ENCODE results near the gene SYTL1.
"Not testable (repeated sequence)": the region's sequence is repeated elsewhere in the genome, so short reads cannot be mapped to it uniquely, and the experiment has no call there.

SYTL1 gene

DNA sequence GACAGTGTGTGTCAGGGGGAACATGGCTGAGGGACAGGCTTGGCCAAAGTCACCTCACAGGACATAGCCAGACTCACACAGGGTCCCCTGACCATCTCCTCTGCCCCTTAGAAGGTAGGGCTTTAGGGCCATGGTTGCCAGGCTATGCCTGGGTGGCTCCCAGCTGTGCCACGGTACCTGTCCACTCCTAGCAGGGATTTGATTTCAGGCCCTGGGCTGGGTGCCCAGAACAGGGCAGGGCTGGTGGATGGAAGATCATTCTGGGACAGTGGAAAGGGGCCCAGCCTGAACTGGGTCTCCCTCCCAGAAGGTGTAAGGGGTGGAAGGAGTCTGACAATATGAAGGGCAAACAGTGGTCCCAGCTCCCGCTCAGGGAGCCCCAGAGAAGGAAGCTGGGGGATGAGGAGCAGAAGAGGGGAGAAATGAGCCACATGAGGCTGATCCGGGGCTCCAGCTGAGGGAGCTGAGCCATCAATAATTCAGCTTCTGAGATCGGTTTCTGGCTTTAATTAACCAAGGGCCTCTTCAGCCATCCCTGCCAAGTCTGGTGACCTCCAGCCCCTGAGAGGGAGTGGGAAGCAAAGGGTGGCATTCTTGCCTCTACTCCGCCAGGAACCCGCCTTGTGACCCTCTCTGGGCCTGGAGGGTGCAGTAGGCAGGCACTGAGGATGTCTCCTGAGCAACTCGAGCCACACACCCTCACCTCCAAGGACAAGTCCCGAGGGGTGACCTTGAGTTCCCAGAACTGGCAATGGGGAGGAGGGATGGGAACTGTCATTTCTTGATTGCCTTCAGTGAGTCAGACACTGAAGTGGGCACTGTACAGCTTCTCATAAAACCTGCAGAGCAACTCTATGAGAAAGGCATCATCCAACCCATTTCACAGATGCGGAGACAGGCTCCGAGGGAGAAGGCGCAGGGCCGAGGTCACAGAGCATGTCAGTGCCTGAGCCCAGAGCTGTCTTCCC, 39.2 kb downstream of the SYTL1 start:
- Histone ChIP-seq H3K36me3 (ENCODE audit: control insufficient read depth in 5 of 5, insufficient read depth in 5 of 5, low read length in 5 of 5) (no peaks in the 10 kb centered on the region), H3K9ac (ENCODE audit: low read length in 5 of 5) (peak overlapping the region in 1 of 5 donors; percentile 16), H3K27me3 (ENCODE audit: control insufficient read depth in 5 of 5, insufficient read depth in 4 of 5, low read length in 5 of 5) (peaks cover 0 to 9% (median 0%) of the 10 kb centered on the region in 5 donors), H3K4me3 (ENCODE audit: low read depth in 1 of 5, low read length in 5 of 5) (no peak overlapping the region), H3K9me3 (ENCODE audit: control insufficient read depth in 5 of 5, low read length in 5 of 5) (no peaks in the 10 kb centered on the region), H3K4me1 (ENCODE audit: control insufficient read depth in 5 of 5, insufficient read depth in 5 of 5, low read length in 5 of 5) (peaks cover 0 to 14% (median 0%) of the 10 kb centered on the region in 5 donors), H3K27ac (ENCODE audit: low read depth, low read length) (no peak overlapping the region)

DNA sequence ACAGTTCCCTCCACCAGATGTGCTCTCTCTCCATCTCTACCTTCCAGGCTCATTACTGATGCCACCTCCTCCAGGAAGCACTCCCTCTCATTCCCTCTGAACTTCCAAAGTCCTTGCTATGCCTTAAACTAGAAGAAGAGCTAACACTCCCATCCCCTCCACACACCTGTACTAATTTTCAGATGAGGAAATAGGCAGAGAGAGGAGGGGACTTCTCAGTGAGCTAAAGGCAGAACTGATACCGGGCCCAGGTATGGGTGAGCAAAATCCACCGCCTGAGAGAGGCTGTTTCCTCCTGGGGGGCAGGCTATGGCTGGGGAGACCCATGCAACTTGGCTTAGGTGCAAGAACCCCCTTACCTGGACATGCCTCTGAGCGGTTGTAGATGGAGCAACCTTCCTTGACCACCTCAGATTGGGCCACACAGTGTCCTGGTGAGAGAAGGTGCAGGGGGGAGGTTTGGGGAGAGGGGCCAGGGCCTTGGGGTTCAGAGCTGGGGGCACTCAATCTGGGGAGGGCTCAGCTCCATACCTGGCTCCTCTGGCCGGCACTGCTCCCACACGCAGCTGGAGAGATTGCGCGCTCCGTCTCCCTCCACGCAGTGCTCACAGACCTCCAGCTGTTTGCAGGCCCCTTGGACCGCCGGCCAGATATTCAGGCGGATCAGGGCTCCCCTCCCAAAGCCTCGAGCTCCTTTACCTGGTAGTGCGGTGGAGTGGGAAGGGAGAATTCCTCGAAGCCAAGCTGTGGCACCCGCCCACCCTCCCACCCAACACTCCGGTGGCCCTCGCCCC, 40.3 kb downstream of the SYTL1 start:
- no peak overlapping the region for H3K9ac ChIP-seq (ENCODE audit: low read length in 5 of 5)
- peaks cover 0 to 8% (median 0%) of the 10 kb centered on the region in 5 donors for H3K4me1 ChIP-seq (ENCODE audit: control insufficient read depth in 5 of 5, insufficient read depth in 5 of 5, low read length in 5 of 5)
- no peak overlapping the region for H3K27ac ChIP-seq (ENCODE audit: low read depth, low read length)
- H3K4me3 ChIP-seq (ENCODE audit: low read depth in 1 of 5, low read length in 5 of 5), result no peak overlapping the region
- no peaks in the 10 kb centered on the region for H3K36me3 ChIP-seq (ENCODE audit: control insufficient read depth in 5 of 5, insufficient read depth in 5 of 5, low read length in 5 of 5)
- peaks cover 0 to 9% (median 0%) of the 10 kb centered on the region in 5 donors for H3K27me3 ChIP-seq (ENCODE audit: control insufficient read depth in 5 of 5, insufficient read depth in 4 of 5, low read length in 5 of 5)
- no peaks in the 10 kb centered on the region for H3K9me3 ChIP-seq (ENCODE audit: control insufficient read depth in 5 of 5, low read length in 5 of 5)

- H3K9me3 ChIP-seq (ENCODE audit: control insufficient read depth in 5 of 5, low read length in 5 of 5), result no peaks in the 10 kb centered on the region
- H3K4me1 ChIP-seq (ENCODE audit: control insufficient read depth in 5 of 5, insufficient read depth in 5 of 5, low read length in 5 of 5), result peaks cover 0 to 3% (median 0%) of the 10 kb centered on the region in 5 donors
- no peak within 1 kb of the TSS for H3K27ac ChIP-seq (ENCODE audit: low read depth, low read length)
- peaks cover 0 to 9% (median 0%) of the 10 kb centered on the region in 5 donors for H3K27me3 ChIP-seq (ENCODE audit: control insufficient read depth in 5 of 5, insufficient read depth in 4 of 5, low read length in 5 of 5)
- no peak within 1 kb of the TSS for H3K9ac ChIP-seq (ENCODE audit: low read length in 5 of 5)
- no peaks in the 10 kb centered on the region for H3K36me3 ChIP-seq (ENCODE audit: control insufficient read depth in 5 of 5, insufficient read depth in 5 of 5, low read length in 5 of 5)
- no peak within 1 kb of the TSS for H3K4me3 ChIP-seq (ENCODE audit: low read depth in 1 of 5, low read length in 5 of 5)
These were observed 41.3 kb downstream of the SYTL1 start, which contains the start of gene CD164L2 for GRCh38 chr1:27383039-27383605. CD164L2 (minus strand) TSS chr1:27383333; CDS start chr1:27383239, 94 bp downstream.

GRCh38 chr1:27383661-27384060, 41.8 kb downstream of the SYTL1 start:
- no peak overlapping the region for H3K27ac ChIP-seq (ENCODE audit: low read depth, low read length)
- H3K9ac ChIP-seq (ENCODE audit: low read length in 5 of 5), result no peak overlapping the region
- H3K27me3 ChIP-seq (ENCODE audit: control insufficient read depth in 5 of 5, insufficient read depth in 4 of 5, low read length in 5 of 5), result peaks cover 0 to 9% (median 0%) of the 10 kb centered on the region in 5 donors
- H3K36me3 ChIP-seq (ENCODE audit: control insufficient read depth in 5 of 5, insufficient read depth in 5 of 5, low read length in 5 of 5), result no peaks in the 10 kb centered on the region
- no peaks in the 10 kb centered on the region for H3K9me3 ChIP-seq (ENCODE audit: control insufficient read depth in 5 of 5, low read length in 5 of 5)
- H3K4me3 ChIP-seq (ENCODE audit: low read depth in 1 of 5, low read length in 5 of 5), result no peak overlapping the region
- H3K4me1 ChIP-seq (ENCODE audit: control insufficient read depth in 5 of 5, insufficient read depth in 5 of 5, low read length in 5 of 5), result peaks cover 0 to 9% (median 0%) of the 10 kb centered on the region in 5 donors

DNA sequence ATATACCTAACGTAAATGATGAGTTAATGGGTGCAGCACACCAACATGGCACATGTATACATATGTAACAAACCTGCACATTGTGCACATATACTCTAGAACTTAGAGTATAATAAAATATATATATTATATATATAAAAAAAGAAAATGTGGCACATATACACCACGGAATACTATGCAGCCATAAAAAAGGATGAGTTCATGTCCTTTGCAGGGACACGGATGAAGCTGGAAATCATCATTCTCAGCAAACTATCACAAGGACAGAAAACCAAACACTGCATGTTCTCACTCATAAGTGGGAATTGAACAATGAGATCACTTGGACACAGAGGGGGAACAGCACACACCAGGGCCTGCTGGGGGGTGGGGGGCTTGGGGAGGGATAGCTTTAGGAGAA, 43.0 kb downstream of the SYTL1 start:
- not testable (repeated sequence) for H3K27ac ChIP-seq (ENCODE audit: low read depth, low read length); H3K9me3 ChIP-seq (ENCODE audit: control insufficient read depth in 5 of 5, low read length in 5 of 5); H3K27me3 ChIP-seq (ENCODE audit: control insufficient read depth in 5 of 5, insufficient read depth in 4 of 5, low read length in 5 of 5); H3K9ac ChIP-seq (ENCODE audit: low read length in 5 of 5); H3K4me3 ChIP-seq (ENCODE audit: low read depth in 1 of 5, low read length in 5 of 5); H3K36me3 ChIP-seq (ENCODE audit: control insufficient read depth in 5 of 5, insufficient read depth in 5 of 5, low read length in 5 of 5)
- peaks cover 0 to 14% (median 0%) of the 10 kb centered on the region in 5 donors for H3K4me1 ChIP-seq (ENCODE audit: control insufficient read depth in 5 of 5, insufficient read depth in 5 of 5, low read length in 5 of 5)

GRCh38 chr1:27388337-27389005, 46.6 kb downstream of the SYTL1 start:
- H3K36me3 ChIP-seq (ENCODE audit: control insufficient read depth in 5 of 5, insufficient read depth in 5 of 5, low read length in 5 of 5), result no peaks in the 10 kb centered on the region
- H3K27ac ChIP-seq (ENCODE audit: low read depth, low read length), result no peak overlapping the region
- H3K27me3 ChIP-seq (ENCODE audit: control insufficient read depth in 5 of 5, insufficient read depth in 4 of 5, low read length in 5 of 5), result peaks cover 0 to 4% (median 0%) of the 10 kb centered on the region in 5 donors
- peak overlapping the region in 1 of 5 donors; percentile 33 for H3K9ac ChIP-seq (ENCODE audit: low read length in 5 of 5)
- H3K9me3 ChIP-seq (ENCODE audit: control insufficient read depth in 5 of 5, low read length in 5 of 5), result no peaks in the 10 kb centered on the region
- no peak overlapping the region for H3K4me3 ChIP-seq (ENCODE audit: low read depth in 1 of 5, low read length in 5 of 5)
- H3K4me1 ChIP-seq (ENCODE audit: control insufficient read depth in 5 of 5, insufficient read depth in 5 of 5, low read length in 5 of 5), result peaks cover 4 to 39% (median 16%) of the 10 kb centered on the region in 5 donors

DNA sequence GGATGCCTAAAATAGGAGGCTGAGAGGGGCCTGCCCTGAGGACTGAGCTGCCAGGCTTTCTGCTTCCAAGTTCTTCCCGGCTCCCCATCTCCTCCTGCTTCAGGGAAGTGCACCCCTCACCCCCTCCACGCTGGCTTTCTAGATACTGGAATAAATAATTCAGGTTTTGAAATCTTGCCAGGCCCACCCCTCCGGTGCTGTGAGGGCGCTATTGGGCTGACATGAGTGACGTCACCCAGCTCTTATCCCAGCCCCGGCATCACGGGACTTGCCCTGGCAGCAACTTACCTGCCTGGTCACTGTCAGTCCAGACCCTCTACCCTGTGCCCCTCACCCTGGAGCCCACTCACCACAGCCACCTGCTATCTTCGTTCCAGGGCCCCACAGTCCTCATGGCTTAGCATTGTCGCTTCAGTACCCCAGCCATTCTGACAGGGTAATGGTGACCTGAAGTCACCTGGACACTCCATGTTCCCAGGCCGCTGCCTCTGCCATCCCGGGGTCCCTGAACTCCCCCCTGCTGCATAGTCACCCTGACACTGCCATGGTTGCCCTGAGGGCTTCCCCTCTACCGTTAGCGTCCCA, 49.8 kb downstream of the SYTL1 start:
- Histone ChIP-seq H3K36me3 (ENCODE audit: control insufficient read depth in 5 of 5, insufficient read depth in 5 of 5, low read length in 5 of 5) (no peaks in the 10 kb centered on the region), H3K27ac (ENCODE audit: low read depth, low read length) (no peak overlapping the region), H3K9me3 (ENCODE audit: control insufficient read depth in 5 of 5, low read length in 5 of 5) (no peaks in the 10 kb centered on the region), H3K4me3 (ENCODE audit: low read depth in 1 of 5, low read length in 5 of 5) (peak overlapping the region; percentile 42 to 61 (median 54)), H3K9ac (ENCODE audit: low read length in 5 of 5) (peak overlapping the region in 4 of 5 donors; percentile 1 to 58 (median 16)), H3K4me1 (ENCODE audit: control insufficient read depth in 5 of 5, insufficient read depth in 5 of 5, low read length in 5 of 5) (peaks cover 4 to 48% (median 20%) of the 10 kb centered on the region in 5 donors), H3K27me3 (ENCODE audit: control insufficient read depth in 5 of 5, insufficient read depth in 4 of 5, low read length in 5 of 5) (peaks cover 0 to 4% (median 0%) of the 10 kb centered on the region in 5 donors)

DNA sequence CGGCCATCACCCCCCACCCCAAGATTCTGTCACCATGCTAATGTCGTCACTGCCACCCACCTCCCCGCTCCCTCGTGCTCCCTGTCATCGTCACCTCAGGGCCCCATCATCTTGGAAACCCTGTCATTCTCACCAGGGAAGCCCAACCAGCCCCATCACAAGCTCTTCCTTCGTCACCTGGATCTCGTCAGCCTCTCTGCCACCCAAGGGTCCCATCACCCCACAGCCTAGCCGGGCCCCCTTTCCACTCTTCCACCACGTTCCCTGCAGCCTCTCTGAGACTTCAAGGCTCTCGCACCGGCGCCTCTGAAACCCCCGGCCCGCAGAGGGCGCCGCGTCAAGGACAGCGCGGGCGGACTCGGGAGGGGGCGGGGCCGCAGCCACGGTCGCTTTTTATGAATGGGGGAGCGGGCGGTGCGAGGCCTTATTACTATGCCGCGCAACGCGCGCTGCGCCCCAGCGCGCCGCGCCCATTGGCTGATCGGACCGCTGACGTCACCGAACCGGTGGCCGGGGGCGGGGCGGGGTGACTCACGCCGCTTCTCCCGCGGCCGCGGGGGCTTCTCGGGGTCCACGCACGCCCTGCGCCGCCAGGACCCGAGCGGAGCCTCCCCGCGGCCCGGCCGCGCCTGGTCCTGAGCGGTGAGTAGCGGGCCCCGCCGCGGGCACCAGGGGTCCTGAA, 50.4 kb downstream of the SYTL1 start, which contains the start of gene GPR3:
GPR3 (plus strand) TSS at position 527 of the 682 bp plus-strand sequence. CDS start 1,177 bp downstream, outside the sequence.
- peaks cover 0 to 4% (median 0%) of the 10 kb centered on the region in 5 donors for H3K27me3 ChIP-seq (ENCODE audit: control insufficient read depth in 5 of 5, insufficient read depth in 4 of 5, low read length in 5 of 5)
- H3K27ac ChIP-seq (ENCODE audit: low read depth, low read length), result no peak within 1 kb of the TSS
- H3K4me1 ChIP-seq (ENCODE audit: control insufficient read depth in 5 of 5, insufficient read depth in 5 of 5, low read length in 5 of 5), result peaks cover 4 to 52% (median 24%) of the 10 kb centered on the region in 5 donors
- peak within 1 kb of the TSS; percentile 42 to 61 (median 57) for H3K4me3 ChIP-seq (ENCODE audit: low read depth in 1 of 5, low read length in 5 of 5)
- no peaks in the 10 kb centered on the region for H3K36me3 ChIP-seq (ENCODE audit: control insufficient read depth in 5 of 5, insufficient read depth in 5 of 5, low read length in 5 of 5)
- peak within 1 kb of the TSS; percentile 21 to 72 (median 49) for H3K9ac ChIP-seq (ENCODE audit: low read length in 5 of 5)
- no peaks in the 10 kb centered on the region for H3K9me3 ChIP-seq (ENCODE audit: control insufficient read depth in 5 of 5, low read length in 5 of 5)

Data from subcutaneous abdominal adipose tissue (tissue), 5 donors.